K562 (cell line): Measurements from ENCODE around the gene CENPB. TPM values are rescaled to one million over a fixed set of nuclear protein-coding genes. Genes with fewer than 3 reads are reported as not detected.
A peak's percentile ranks its signal among the peaks of the same experiment; 100 is the strongest.

Source experiments
- CTCF ChIP-seq, 3 experiments: IDR thresholded peaks in 2 of 3; conservative IDR thresholded peaks in 1 of 3; 2 replicates each; pipeline ENCODE4 v1.5.1; 2011 to 2012; ENCODE audit warnings: low read length in 3 of 3, mild to moderate bottlenecking in 3 of 3, control low read depth in 2 of 3, improper control_type of control experiment in 1 of 3, inconsistent platforms in 1 of 3, low read depth in 1 of 3, mixed read lengths in 1 of 3, moderate library complexity in 1 of 3; ENCODE audit not compliant: insufficient read depth in 2 of 3
- DIDO1 ChIP-seq: fragments of 450-650 bp; IDR thresholded peaks from 2 replicates; pipeline ENCODE4 v1.6.1; 2016; ENCODE audit warnings: low read depth, missing biosample characterization, missing genetic modification characterization
- MYC ChIP-seq, 2 experiments: fragments of 250-450 bp in 1 of 2; sonication (Bioruptor Pico) in 1 of 2; IDR thresholded peaks; 2 replicates each; pipeline versions ENCODE4 v1.5.1 to v1.6.1; 2012 to 2021; ENCODE audit warnings: low read depth in 2 of 2, borderline replicate concordance in 1 of 2, improper control_type of control experiment in 1 of 2, low read length in 1 of 2, mild to moderate bottlenecking in 1 of 2, moderate library complexity in 1 of 2
- NCOA1 ChIP-seq: fragments of 450-650 bp; IDR thresholded peaks from 2 replicates; pipeline ENCODE4 v1.6.1; 2016; ENCODE audit warnings: low read depth
- PCBP1 ChIP-seq: fragments of 200-400 bp; formaldehyde crosslinking; IDR thresholded peaks from 2 replicates; pipeline ENCODE4 v1.6.1; 2018; ENCODE audit warnings: mild to moderate bottlenecking, low read depth, low read length; ENCODE audit not compliant: poor library complexity, severe bottlenecking
- PHB2 ChIP-seq: fragments of 450-650 bp; IDR thresholded peaks from 2 replicates; pipeline ENCODE4 v1.6.1; 2017; ENCODE audit warnings: low read depth
- PRPF4 ChIP-seq: fragments of 200-400 bp; formaldehyde crosslinking; IDR thresholded peaks from one replicate; pipeline ENCODE4 v1.6.1; 2017; ENCODE audit warnings: low read length, low read depth, mild to moderate bottlenecking; ENCODE audit not compliant: insufficient read depth, poor library complexity, severe bottlenecking
- RBM25 ChIP-seq: fragments of 200-400 bp; formaldehyde crosslinking; IDR thresholded peaks from 2 replicates; pipeline ENCODE4 v1.6.1; 2018; ENCODE audit warnings: low read length, low read depth, moderate library complexity; ENCODE audit not compliant: severe bottlenecking
- RCOR1 ChIP-seq, 2 experiments: IDR thresholded peaks; 2 replicates each; pipeline ENCODE4 v1.6.1; 2012; ENCODE audit warnings: low read depth in 2 of 2, low read length in 2 of 2, borderline replicate concordance in 1 of 2, improper control_type of control experiment in 1 of 2
- SPI1 ChIP-seq: IDR thresholded peaks from 2 replicates; pipeline ENCODE4 v1.6.1; 2011; ENCODE audit warnings: low read depth, low read length, control low read depth, borderline replicate concordance
- ZFX ChIP-seq: sonication (generic); formaldehyde crosslinking; IDR thresholded peaks from 2 replicates; pipeline ENCODE4 v1.8.0; 2022; ENCODE audit warnings: mild to moderate bottlenecking, missing genetic modification reagents, moderate library complexity
- ZNF318 ChIP-seq, 2 experiments: fragments of 450-650 bp; IDR thresholded peaks; 2 replicates each; pipeline ENCODE4 v1.6.1; 2016; ENCODE audit warnings: mild to moderate bottlenecking in 2 of 2, borderline replicate concordance in 1 of 2, low read depth in 1 of 2, moderate library complexity in 1 of 2
- polyA plus RNA-seq, 8 experiments: library from polyadenylated mRNA; depleted of rRNA in 4 of 8; stranded (reverse) in 5 of 8; unstranded in 3 of 8; fragments of >200 nt; fragmentation: Nextera tagmentation in 2 of 8; fragmentation: Illumina TruSeq in 1 of 8; extraction: Ambion mirVana in 2 of 8; extraction: Trizol in 1 of 8; gene quantifications; 2 replicates each; pipeline versions ENCODE4 v1.2.1 to v1.2.3, GENCODE V29; 2011 to 2014; ENCODE audit warnings: inconsistent platforms in 1 of 8, missing spikeins in 1 of 8
- total RNA-seq, 7 experiments: library from RNA; depleted of rRNA in 6 of 7; stranded (reverse); fragments of >200 nt in 6 of 7; fragmentation: Illumina TruSeq in 2 of 7; extraction: Trizol in 2 of 7; gene quantifications; 2 replicates each; pipeline versions ENCODE4 v1.2.1 to v1.2.3, GENCODE V29; 2011 to 2021; ENCODE audit warnings: low replicate concordance in 1 of 7

CENPB gene
- total and polyA plus RNA-seq, 9 of the 15 experiments (the other 6 are each of a cell fraction or from before 2014, with no cell fraction given): 0.17 to 70.8 (median 24.9) TPM

DNA sequence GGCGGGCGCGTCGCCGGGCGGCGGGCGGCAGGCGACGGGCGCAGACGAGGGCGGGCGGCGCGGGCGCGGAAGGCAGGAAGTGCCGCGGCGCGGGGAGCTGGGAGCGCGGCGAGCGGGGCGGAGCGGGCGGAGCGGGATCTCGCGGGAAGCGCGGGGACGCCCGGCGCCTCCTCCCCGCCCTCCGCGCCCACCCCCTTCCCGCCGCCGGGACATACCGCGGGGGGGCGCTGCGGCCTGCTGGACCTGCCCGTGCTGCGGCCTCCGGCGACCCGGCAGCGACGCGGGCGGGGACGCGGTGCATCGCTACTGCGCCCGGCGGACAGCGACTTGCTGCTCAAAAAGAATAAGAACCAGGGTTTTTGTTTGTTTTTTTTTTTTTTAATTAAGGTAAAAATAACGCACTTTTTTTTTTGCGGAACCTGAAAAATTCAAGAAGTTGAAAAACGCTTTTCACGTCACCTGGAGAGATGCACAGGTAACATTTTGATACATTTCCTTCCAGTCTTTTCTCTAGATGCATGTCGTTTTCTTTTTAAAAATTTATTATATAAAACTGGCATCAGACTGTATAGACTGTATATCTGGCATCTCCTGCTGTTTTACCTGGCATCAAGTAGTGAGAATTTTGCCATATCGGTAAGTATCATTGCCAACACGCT, at the start of gene CENPB (continued):
- no peak for TF ChIP-seq ZNF318 (IDR thresholded peaks at IDR 0.05; ENCODE audit: borderline replicate concordance in 1 of 2, low read depth in 1 of 2)
- peak; percentile 35; the same call in 1 of the 2 replicates for TF ChIP-seq SPI1
- TF ChIP-seq DIDO1 (tag): no peak
- TF ChIP-seq PCBP1: no peak
- TF ChIP-seq RCOR1 (IDR thresholded peaks at IDR 0.05; ENCODE audit: borderline replicate concordance in 1 of 2, low read depth in 2 of 2, low read length in 2 of 2): no peak; a peak in 1 of 4 replicates
- no peak for TF ChIP-seq NCOA1
- TF ChIP-seq CTCF (IDR thresholded peaks at IDR 0.05 in 2 of 3, conservative IDR thresholded peaks at IDR 0.05 in 1 of 3; ENCODE audit: insufficient read depth in 2 of 3, low read depth in 1 of 3, low read length in 3 of 3): peak; percentile 53 to 99 (median 88)
- TF ChIP-seq PHB2: no peak
- peak; percentile 57 for TF ChIP-seq ZFX (CRISPR knock-in tag)
- TF ChIP-seq MYC (IDR thresholded peaks at IDR 0.05; ENCODE audit: low read depth, low read length): no peak
- no peak for TF ChIP-seq MYC (CRISPR knock-in tag; IDR thresholded peaks at IDR 0.05; ENCODE audit: borderline replicate concordance, low read depth)
- TF ChIP-seq RBM25: peak; percentile 91
- no peak for TF ChIP-seq PRPF4
